HEK293 (cell line): ENCODE measurements around the gene RFX2.

ENCODE experiments used
- GLIS2 ChIP-seq: fragments of 450-650 bp; formaldehyde crosslinking; IDR thresholded peaks from 2 replicates; pipeline ENCODE4 v1.5.1; 2016; ENCODE audit warnings: missing biosample characterization, missing genetic modification characterization
- TRIM28 ChIP-seq: IDR thresholded peaks from 2 replicates; pipeline ENCODE4 v1.6.1; 2011; ENCODE audit warnings: low read length, control low read depth, borderline replicate concordance
- ZNF175 ChIP-seq: fragments of 450-650 bp; formaldehyde crosslinking; IDR thresholded peaks from 2 replicates; pipeline ENCODE4 v1.5.1; 2016; ENCODE audit warnings: missing biosample characterization, missing genetic modification characterization
- ZNF311 ChIP-seq: fragments of 450-650 bp; formaldehyde crosslinking; IDR thresholded peaks from 2 replicates; pipeline ENCODE4 v1.5.1; 2017; ENCODE audit warnings: missing biosample characterization, missing genetic modification characterization, borderline replicate concordance
- ZNF341 ChIP-seq: fragments of 450-650 bp; formaldehyde crosslinking; IDR thresholded peaks from 2 replicates; pipeline ENCODE4; 2016; ENCODE audit warnings: low read depth, missing biosample characterization, missing genetic modification characterization
- ZNF549 ChIP-seq: fragments of 450-650 bp; IDR thresholded peaks from 2 replicates; pipeline ENCODE4 v1.5.1; 2018; ENCODE audit warnings: missing biosample characterization, missing genetic modification characterization, mild to moderate bottlenecking, inconsistent platforms, moderate library complexity
- TF ChIP-seq, protein P1 (sequence below): fragments of 450-650 bp; formaldehyde crosslinking; IDR thresholded peaks from 2 replicates; pipeline ENCODE4 v1.5.1; 2017; ENCODE audit warnings: missing biosample characterization, missing genetic modification characterization
- TF ChIP-seq, protein P2 (sequence below): fragments of 450-650 bp; formaldehyde crosslinking; IDR thresholded peaks from 2 replicates; pipeline ENCODE4 v1.5.1; 2016; ENCODE audit warnings: missing biosample characterization, missing genetic modification characterization

DNA sequence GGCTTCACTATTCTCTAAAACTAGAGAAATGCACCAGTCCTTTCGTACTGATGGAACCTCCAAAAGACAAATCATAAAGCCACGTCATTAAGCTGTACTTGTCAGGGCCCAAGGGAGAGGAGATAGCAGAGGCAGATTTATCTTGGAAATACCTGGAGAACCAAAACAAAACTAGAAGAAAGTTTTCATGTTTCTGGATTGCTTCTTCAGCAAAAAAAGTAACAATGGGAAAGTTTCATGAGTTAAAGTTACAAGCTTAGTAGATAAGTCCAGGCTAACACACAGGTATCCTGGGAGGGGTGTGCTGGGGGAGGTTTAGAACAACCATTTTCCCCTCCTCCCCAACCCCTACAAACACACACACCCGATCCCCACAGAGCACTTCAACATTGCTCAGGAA lies 154.0 kb downstream of the RFX2 start:
- TF ChIP-seq ZNF549 (tag by site-specific recombination): no peak
- no peak for TF ChIP-seq ZNF311 (tag by site-specific recombination)
- TF ChIP-seq, protein P1, sequence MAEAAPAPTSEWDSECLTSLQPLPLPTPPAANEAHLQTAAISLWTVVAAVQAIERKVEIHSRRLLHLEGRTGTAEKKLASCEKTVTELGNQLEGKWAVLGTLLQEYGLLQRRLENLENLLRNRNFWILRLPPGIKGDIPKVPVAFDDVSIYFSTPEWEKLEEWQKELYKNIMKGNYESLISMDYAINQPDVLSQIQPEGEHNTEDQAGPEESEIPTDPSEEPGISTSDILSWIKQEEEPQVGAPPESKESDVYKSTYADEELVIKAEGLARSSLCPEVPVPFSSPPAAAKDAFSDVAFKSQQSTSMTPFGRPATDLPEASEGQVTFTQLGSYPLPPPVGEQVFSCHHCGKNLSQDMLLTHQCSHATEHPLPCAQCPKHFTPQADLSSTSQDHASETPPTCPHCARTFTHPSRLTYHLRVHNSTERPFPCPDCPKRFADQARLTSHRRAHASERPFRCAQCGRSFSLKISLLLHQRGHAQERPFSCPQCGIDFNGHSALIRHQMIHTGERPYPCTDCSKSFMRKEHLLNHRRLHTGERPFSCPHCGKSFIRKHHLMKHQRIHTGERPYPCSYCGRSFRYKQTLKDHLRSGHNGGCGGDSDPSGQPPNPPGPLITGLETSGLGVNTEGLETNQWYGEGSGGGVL (tag by site-specific recombination): 0 out of 2 replicates have a peak, but pooled peaks have one; percentile 18
- TF ChIP-seq TRIM28: no peak
- TF ChIP-seq, protein P2, sequence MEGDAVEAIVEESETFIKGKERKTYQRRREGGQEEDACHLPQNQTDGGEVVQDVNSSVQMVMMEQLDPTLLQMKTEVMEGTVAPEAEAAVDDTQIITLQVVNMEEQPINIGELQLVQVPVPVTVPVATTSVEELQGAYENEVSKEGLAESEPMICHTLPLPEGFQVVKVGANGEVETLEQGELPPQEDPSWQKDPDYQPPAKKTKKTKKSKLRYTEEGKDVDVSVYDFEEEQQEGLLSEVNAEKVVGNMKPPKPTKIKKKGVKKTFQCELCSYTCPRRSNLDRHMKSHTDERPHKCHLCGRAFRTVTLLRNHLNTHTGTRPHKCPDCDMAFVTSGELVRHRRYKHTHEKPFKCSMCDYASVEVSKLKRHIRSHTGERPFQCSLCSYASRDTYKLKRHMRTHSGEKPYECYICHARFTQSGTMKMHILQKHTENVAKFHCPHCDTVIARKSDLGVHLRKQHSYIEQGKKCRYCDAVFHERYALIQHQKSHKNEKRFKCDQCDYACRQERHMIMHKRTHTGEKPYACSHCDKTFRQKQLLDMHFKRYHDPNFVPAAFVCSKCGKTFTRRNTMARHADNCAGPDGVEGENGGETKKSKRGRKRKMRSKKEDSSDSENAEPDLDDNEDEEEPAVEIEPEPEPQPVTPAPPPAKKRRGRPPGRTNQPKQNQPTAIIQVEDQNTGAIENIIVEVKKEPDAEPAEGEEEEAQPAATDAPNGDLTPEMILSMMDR (tag by site-specific recombination): no peak
- no peak for TF ChIP-seq ZNF341 (tag by site-specific recombination)
- no peak for TF ChIP-seq GLIS2 (tag by site-specific recombination)
- no peak for TF ChIP-seq ZNF175 (tag by site-specific recombination)
